Measurements from ENCODE around the gene GPC5.

GRCh38 chr13:91690944-91691343, 292.5 kb downstream of the GPC5 start:
- no peak for TF ChIP-seq POLR2A (IDR thresholded peaks at IDR 0.05; ENCODE audit: control extremely low read depth in 1 of 2, low read depth in 2 of 2, low read length in 2 of 2)
- TF ChIP-seq TAF1 (IDR thresholded peaks at IDR 0.05; ENCODE audit: low read depth, low read length), result no peak
- no peak for TF ChIP-seq RBBP5 (IDR thresholded peaks at IDR 0.05; ENCODE audit: borderline replicate concordance, low read depth, low read length)
- TF ChIP-seq, protein P1, sequence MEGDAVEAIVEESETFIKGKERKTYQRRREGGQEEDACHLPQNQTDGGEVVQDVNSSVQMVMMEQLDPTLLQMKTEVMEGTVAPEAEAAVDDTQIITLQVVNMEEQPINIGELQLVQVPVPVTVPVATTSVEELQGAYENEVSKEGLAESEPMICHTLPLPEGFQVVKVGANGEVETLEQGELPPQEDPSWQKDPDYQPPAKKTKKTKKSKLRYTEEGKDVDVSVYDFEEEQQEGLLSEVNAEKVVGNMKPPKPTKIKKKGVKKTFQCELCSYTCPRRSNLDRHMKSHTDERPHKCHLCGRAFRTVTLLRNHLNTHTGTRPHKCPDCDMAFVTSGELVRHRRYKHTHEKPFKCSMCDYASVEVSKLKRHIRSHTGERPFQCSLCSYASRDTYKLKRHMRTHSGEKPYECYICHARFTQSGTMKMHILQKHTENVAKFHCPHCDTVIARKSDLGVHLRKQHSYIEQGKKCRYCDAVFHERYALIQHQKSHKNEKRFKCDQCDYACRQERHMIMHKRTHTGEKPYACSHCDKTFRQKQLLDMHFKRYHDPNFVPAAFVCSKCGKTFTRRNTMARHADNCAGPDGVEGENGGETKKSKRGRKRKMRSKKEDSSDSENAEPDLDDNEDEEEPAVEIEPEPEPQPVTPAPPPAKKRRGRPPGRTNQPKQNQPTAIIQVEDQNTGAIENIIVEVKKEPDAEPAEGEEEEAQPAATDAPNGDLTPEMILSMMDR (IDR thresholded peaks at IDR 0.05; ENCODE audit: control extremely low read depth in 1 of 3, insufficient read depth in 1 of 3, low read depth in 1 of 3, low read length in 3 of 3), result no peak
- no peak for TF ChIP-seq JUN (IDR thresholded peaks at IDR 0.05; ENCODE audit: low read depth, low read length)

Data from H1 (cell line).